GM18858 (cell line): ENCODE data around the gene IFIT1B.
A peak's percentile ranks its signal among the peaks of the same experiment; 100 is the strongest.
"Not testable (repeated sequence)": the region's sequence is repeated elsewhere in the genome, so short reads cannot be mapped to it uniquely, and the experiment has no call there.

Experiments
- ATAC-seq: cut with Tn5 transposase; IDR thresholded peaks from one replicate; pipeline ENCODE4 v1.9.1; 2021; ENCODE audit not compliant: unreplicated experiment

Gene IFIT1B, protein sequence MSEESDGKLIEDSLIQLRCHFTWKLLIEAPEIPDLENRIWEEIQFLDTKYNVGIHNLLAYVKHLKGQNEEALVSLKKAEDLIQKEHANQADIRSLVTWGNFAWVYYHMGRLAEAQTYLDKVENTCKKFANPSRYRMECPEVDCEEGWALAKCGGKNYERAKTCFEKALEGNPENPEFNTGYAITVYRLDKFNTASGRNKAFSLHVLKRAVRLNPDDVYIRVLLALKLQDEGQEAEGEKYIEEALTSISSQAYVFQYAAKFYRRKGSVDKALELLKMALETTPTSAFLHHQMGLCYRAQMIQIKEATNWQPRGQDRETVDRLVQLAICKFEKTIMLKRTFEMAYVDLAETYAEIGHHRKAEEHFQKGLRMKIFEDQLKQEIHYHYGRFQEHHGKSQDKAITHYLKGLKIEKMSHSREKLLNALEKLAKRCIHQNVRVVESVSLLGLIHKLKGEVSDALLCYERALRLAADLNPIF

GRCh38 chr10:89377705-89378637, at the start of gene IFIT1B:
TSS of gene IFIT1B (plus strand) at chr10:89378056. CDS start at chr10:89378136, 80 bp downstream.
- no peak for ATAC-seq

GRCh38 chr10:89329151-89329550, 48.7 kb upstream of the IFIT1B start:
- no peak for ATAC-seq

GRCh38 chr10:89330014-89330413, 47.8 kb upstream of the IFIT1B start:
- not testable (repeated sequence) for ATAC-seq

GRCh38 chr10:89330537-89331212, 47.2 kb upstream of the IFIT1B start:
- ATAC-seq = no peak

- ATAC-seq = not testable (repeated sequence)
These were observed 46.3 kb upstream of the IFIT1B start for GRCh38 chr10:89331487-89332122.

- ATAC-seq = peak; percentile 31
These were observed 45.7 kb upstream of the IFIT1B start for GRCh38 chr10:89332123-89332633.

DNA sequence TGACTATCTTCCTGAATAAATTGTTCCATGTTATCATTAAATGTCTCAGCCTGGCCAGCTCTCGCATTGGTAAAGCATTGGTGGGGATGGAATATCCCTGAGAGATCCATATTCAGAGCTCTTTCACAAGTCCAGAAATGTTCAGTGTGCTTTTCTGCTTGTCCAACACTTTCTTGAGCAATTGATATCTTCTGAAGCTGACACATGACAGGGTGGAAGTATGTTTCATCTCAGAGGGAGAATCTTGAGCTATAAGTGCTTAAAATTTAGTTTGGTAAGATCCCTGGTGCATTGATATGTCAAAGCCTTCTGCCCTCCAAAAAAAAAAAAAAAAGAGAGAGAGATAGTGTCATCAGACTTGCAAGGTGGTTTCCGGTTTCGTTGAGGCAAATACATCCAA, 42.6 kb upstream of the IFIT1B start:
- ATAC-seq = no peak

DNA sequence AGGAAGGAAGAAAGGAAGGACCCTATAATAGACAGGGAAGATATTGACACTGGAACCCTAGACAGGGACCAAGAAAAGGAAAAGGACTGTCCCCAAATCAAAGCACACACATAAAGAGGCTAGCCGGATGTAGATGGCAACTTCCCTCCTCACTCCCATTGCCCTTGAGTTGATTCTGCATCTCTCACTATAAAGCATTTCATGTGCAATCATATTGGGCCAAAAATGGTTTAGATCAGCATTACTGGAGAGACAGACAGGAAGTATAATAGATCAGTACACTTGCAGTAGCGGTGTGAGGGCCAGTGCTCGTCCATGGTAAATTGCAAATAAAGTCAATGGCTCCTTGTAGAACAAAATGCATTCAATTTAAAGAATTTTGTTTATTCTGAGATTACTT, 41.6 kb upstream of the IFIT1B start:
- no peak for ATAC-seq

DNA sequence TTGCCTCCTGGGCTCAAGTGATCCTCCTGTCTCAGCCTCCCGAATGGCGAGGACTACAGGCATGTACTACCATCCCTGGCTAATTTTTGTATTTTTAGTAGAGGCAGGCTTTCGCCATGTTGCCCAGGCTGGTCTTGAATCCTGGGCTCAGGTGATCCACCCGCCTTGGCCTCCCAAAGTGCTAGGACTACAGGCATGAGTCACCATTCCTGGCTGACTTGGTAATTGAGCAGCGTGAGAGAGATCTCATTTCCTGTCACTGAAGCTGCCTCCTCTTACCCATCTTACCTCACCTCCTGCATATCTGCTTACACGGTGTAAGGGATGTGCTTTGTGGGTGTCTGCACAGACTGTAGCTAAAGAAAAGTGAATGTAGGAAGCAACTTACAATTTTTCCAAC, 40.4 kb upstream of the IFIT1B start:
- ATAC-seq = no peak

GRCh38 chr10:89338713-89339112, 39.1 kb upstream of the IFIT1B start:
- ATAC-seq = no peak

GRCh38 chr10:89339875-89340274, 38.0 kb upstream of the IFIT1B start:
- ATAC-seq = no peak

DNA sequence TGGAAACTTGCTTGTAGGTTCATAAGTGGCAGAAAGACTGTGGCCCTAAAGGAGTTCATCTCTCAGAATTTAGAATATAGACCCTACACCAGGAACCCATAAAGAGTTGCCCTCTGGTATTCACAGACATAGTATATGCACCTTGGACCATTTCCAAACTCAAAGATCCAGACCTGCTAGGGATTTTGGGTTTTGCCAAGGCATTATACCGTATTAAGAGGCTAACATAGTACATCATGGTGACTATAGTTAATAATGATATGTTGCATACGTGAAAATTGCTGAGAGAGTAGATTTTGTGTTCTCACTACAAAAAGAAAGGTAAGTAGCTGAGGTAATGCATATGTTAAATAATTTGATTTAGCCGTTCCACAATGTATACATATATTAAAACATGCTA, 36.2 kb upstream of the IFIT1B start:
- ATAC-seq = no peak

GRCh38 chr10:89342206-89342958, 35.5 kb upstream of the IFIT1B start:
- no peak for ATAC-seq

DNA sequence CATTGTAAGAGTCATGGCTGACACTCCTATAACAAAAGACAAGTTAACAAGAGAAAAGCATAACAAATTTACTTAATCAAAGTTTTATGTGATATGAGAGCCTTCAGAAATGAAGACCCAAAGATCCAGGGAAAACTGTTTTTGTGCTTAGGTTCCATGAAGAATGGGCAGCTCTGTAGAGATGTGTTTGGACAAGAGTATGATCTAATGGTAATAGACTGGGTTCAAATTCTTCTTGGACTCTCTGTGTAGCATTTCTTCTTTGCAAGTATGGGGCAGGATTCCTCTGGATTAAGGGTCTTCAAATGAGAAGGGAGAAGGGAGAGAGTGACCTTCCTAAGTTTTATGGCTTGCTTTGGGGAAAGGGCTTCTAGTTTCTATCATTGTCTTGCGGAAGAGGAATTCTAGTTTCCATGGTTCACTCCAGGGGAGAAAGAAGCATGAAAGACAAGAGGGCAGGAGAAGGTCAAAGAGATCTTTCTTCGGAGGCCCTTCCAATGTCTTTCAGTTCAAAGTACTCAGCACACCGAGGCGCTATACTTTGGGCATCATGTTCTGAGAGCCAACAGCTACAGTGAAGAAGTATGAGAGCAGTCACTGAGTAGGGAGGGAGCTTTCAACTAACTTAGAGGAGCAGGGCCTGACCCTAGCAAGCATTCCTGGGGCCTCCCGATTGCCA, 34.6 kb upstream of the IFIT1B start:
- ATAC-seq = no peak

DNA sequence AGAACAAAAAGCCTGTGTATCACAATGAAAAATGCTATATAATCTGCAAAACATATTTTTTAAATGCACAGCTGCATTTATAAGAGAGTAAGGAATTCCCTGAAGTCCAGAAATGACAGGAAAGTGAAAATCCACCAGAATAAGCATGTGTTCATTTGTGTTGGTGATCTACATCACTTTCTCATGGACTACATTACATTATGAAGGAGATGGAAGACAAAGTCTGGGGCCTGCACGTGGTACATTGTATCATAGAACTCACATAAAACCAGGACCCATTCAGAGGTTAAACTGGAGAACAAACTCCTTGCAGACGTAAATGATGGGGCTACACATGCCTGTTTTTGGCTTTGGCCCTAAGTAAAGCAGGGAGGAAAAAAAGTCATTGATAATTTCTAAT, 33.7 kb upstream of the IFIT1B start:
- no peak for ATAC-seq

DNA sequence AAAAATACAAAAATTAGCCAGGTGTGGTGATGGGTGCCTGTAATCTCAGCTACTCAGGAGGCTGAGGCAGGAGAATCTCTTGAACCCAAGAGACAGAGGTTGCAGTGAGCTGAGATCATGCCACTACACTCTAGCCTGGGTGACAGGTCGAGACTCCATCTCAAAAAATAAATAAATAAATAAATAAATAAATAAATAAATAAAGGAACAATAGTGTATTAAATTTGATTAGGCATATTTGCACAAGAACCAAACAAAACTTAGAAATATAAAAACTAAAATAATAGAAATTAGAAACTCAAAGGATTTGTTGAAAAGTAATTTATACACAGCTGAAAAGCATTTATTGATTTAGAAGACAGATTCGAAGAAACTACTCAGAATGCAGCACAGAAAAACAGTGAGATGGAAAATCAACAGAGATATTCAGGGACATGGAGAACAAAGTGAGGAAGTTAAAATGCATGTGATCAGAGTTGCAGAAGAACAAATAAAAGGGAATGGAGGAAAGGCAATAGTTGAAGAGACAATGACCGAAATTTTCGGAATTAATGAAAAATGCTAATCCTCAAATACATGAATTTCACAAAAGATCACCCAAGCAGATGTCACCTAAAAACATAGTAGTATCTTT, 32.4 kb upstream of the IFIT1B start:
- no peak for ATAC-seq

GRCh38 chr10:89346405-89347254, 31.2 kb upstream of the IFIT1B start:
- no peak for ATAC-seq
